Calu3 (cell line): Measurements from ENCODE around the gene CD46. TPM values are rescaled to one million over a fixed set of nuclear protein-coding genes. Genes with fewer than 3 reads are reported as not detected.
A peak's percentile ranks its signal among the peaks of the same experiment; 100 is the strongest.

ENCODE experiments used
- BruUV-seq: library from RNA; stranded (reverse); fragments of 400-500 nt; replicated peaks from 2 replicates; lab custom pipeline; 2021; lab: Mats Ljungman, UMichigan
- CTCF ChIA-PET: fragments of 300-600 bp; sonication (Branson Sonifier 250); formaldehyde crosslinking; loops from one replicate; lab custom pipeline; 2022; ENCODE audit warnings: antibody characterized with exemption; lab: Charles Lee
- DNase-seq: peaks from one replicate; pipeline ENCODE4 v3.0.0; 2022
- H3K27ac Mint-ChIP-seq: one replicate; pipeline ENCODE4 v1.8.0; 2022; ENCODE audit warnings: mixed read lengths; ENCODE audit not compliant: unreplicated experiment
- H3K27me3 Mint-ChIP-seq: one replicate; pipeline ENCODE4 v1.8.0; 2022; ENCODE audit warnings: mixed read lengths; ENCODE audit not compliant: unreplicated experiment
- H3K36me3 Mint-ChIP-seq: one replicate; pipeline ENCODE4 v1.8.0; 2022; ENCODE audit warnings: mild to moderate bottlenecking, moderate library complexity, mixed read lengths; ENCODE audit not compliant: insufficient read depth, unreplicated experiment
- H3K4me1 Mint-ChIP-seq: one replicate; pipeline ENCODE4 v1.8.0; 2022; ENCODE audit warnings: mild to moderate bottlenecking, low read depth, mixed read lengths; ENCODE audit not compliant: unreplicated experiment
- H3K4me3 Mint-ChIP-seq: one replicate; pipeline ENCODE4 v1.8.0; 2022; ENCODE audit warnings: mild to moderate bottlenecking, low read depth, moderate library complexity, mixed read lengths; ENCODE audit not compliant: unreplicated experiment
- H3K9me3 Mint-ChIP-seq: one replicate; pipeline ENCODE4 v1.8.0; 2022; ENCODE audit warnings: low read depth, mixed read lengths; ENCODE audit not compliant: unreplicated experiment
- intact Hi-C: fragments of 100-400 bp; cut with micrococcal nuclease; formaldehyde crosslinking; loops from one replicate; pipeline ENCODE4 v1.10.0; 2022; ENCODE audit not compliant: unreplicated experiment
- total RNA-seq: library from RNA; stranded (reverse); gene quantifications from 2 replicates; pipeline ENCODE4 v1.2.3, GENCODE V29; 2022
- TF ChIP-seq, protein P1 (sequence below): fragments of 200-600 bp; IDR thresholded peaks from one replicate; pipeline ENCODE4 v1.8.0; 2022; ENCODE audit warnings: antibody characterized with exemption; ENCODE audit not compliant: unreplicated experiment

The CD46 gene
- total RNA-seq, 1 experiment from 2014 or later: 635 TPM

DNA sequence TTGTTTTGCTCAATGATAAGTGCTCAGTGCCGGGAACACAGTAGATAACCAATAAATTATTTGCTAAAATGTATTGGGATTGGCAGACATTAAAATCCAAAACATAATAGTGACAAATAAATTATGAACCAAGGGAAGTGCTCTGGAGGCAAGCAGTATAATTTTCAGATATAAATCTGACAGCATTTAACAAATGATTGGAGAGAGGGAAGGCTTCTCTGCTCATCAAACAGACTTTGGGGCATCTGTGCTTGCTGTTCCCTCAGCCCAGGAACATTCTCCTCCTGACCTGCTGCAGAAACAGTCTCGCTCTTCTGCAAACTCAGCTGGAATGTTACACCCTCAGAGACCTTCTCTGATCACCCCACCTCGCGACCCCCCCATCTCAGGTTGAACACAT lies 2.2 kb downstream of the CD46 start:
- CTCF ChIA-PET: interaction anchor here (0.7 kb wide), 1 partner anchor 9 kb away, joined by 4 read pairs; no protein-coding TSS in a partner anchor
- peaks cover 76% of the 10 kb centered on the region for H3K36me3 Mint-ChIP-seq
- intact Hi-C loops: loop anchor here (5.0 kb wide), 1 partner anchor 57 kb away; no protein-coding TSS in a partner anchor
- no peak for DNase-seq
- no peaks in the 10 kb centered on the region for H3K27me3 Mint-ChIP-seq
- TSS peak; percentile 30 for BruUV-seq
- H3K27ac Mint-ChIP-seq: peak overlapping the region; percentile 46
- TF ChIP-seq, protein P1, sequence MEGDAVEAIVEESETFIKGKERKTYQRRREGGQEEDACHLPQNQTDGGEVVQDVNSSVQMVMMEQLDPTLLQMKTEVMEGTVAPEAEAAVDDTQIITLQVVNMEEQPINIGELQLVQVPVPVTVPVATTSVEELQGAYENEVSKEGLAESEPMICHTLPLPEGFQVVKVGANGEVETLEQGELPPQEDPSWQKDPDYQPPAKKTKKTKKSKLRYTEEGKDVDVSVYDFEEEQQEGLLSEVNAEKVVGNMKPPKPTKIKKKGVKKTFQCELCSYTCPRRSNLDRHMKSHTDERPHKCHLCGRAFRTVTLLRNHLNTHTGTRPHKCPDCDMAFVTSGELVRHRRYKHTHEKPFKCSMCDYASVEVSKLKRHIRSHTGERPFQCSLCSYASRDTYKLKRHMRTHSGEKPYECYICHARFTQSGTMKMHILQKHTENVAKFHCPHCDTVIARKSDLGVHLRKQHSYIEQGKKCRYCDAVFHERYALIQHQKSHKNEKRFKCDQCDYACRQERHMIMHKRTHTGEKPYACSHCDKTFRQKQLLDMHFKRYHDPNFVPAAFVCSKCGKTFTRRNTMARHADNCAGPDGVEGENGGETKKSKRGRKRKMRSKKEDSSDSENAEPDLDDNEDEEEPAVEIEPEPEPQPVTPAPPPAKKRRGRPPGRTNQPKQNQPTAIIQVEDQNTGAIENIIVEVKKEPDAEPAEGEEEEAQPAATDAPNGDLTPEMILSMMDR: no peak
- peaks cover 48% of the 10 kb centered on the region for H3K4me1 Mint-ChIP-seq
- H3K9me3 Mint-ChIP-seq: no peaks in the 10 kb centered on the region
- peak overlapping the region; percentile 94 for H3K4me3 Mint-ChIP-seq

GRCh38 chr1:207754974-207755700 lies 3.3 kb downstream of the CD46 start:
- CTCF ChIA-PET: interaction anchor here (0.6 to 1.5 kb wide), 2 partner anchors 42 to 146 kb away, joined by 3 to 4 read pairs; no protein-coding TSS in a partner anchor
- TF ChIP-seq, protein P1: no peak
- no TSS peak for BruUV-seq
- Mint-ChIP-seq H3K4me1 (peaks cover 41% of the 10 kb centered on the region), H3K27ac (peak overlapping the region; percentile 4), H3K27me3 (no peaks in the 10 kb centered on the region), H3K9me3 (no peaks in the 10 kb centered on the region), H3K4me3 (peak overlapping the region; percentile 94), H3K36me3 (peaks cover 86% of the 10 kb centered on the region)
- intact Hi-C loops: loop anchor here (5.0 kb wide), 1 partner anchor 58 kb away; no protein-coding TSS in a partner anchor
- no peak for DNase-seq

DNA sequence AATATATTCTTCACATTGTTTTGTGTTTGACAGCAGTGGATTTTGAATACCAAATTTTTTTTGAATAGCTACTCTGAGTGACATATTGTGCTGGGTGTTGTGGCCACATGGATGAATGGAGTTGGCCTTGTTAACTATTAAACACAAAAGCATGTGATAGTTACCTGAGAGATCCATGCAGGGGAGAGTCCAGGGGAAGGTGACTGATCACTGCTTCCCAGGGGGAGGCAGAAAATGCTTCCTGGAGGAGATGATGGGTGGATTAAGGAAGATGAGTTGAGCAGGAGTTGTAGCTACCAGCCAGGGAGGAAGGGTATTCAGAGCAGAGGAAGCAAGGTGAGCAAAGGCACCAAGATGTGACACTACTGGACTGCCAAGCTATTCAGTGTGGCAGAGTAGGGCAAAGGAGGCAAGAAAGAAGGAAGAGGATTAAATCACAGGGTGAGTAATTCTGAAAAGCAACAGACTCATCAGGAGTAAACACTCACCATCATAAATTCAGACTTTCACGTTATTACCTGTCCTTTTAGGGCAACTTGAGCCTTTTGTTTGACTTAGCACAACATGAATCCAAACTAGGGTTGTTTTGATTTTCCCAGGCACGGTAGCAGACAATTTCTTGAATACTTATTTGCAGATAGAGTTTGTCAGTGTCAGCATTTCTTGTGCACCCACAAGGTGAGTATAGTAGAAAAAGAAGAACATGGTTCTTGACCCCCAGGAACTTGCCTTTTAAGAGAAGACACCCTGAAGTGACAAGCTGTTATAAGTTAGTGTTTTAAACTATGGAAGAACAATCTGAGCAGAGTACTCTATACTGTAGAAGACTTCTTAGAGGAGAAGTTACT lies 4.2 kb downstream of the CD46 start:
- TF ChIP-seq, protein P1: no peak
- Mint-ChIP-seq H3K36me3 (peaks cover 91% of the 10 kb centered on the region), H3K27ac (peak overlapping the region; percentile 58), H3K9me3 (no peaks in the 10 kb centered on the region), H3K4me3 (peak overlapping the region; percentile 94), H3K27me3 (no peaks in the 10 kb centered on the region), H3K4me1 (peaks cover 38% of the 10 kb centered on the region)
- BruUV-seq: no TSS peak
- intact Hi-C loops: no loop called here
- CTCF ChIA-PET: interaction anchor here (1.5 kb wide), 1 partner anchor 41 kb away, joined by 4 read pairs; no protein-coding TSS in a partner anchor
- no peak for DNase-seq

GRCh38 chr1:207762622-207763021 lies 10.8 kb downstream of the CD46 start:
- TF ChIP-seq, protein P1: no peak
- Mint-ChIP-seq H3K4me3 (no peak overlapping the region), H3K27me3 (no peaks in the 10 kb centered on the region), H3K9me3 (no peaks in the 10 kb centered on the region), H3K36me3 (peaks cover 98% of the 10 kb centered on the region), H3K4me1 (no peaks in the 10 kb centered on the region), H3K27ac (no peak overlapping the region)
- CTCF ChIA-PET: no interaction called here
- BruUV-seq: no TSS peak
- DNase-seq: no peak
- intact Hi-C loops: no loop called here
